Measurements from ENCODE around the gene TTL.
"Not testable (repeated sequence)": the region's sequence is repeated elsewhere in the genome, so short reads cannot be mapped to it uniquely, and the experiment has no call there.

Gene TTL

GRCh38 chr2:112474844-112475486 is 7.0 kb upstream of the TTL start:
- DNase-seq (ENCODE audit: low read depth in 4 of 4, low spot score in 1 of 4) = no peak

- DNase-seq (ENCODE audit: low read depth in 4 of 4, low spot score in 1 of 4) = no peak
These were observed 5.5 kb upstream of the TTL start for GRCh38 chr2:112476434-112476833.

GRCh38 chr2:112480530-112481049 is 1.4 kb upstream of the TTL start:
- DNase-seq (ENCODE audit: low read depth in 4 of 4, low spot score in 1 of 4) = no peak

- peak; percentile 60 to 74 (median 72) for DNase-seq (ENCODE audit: low read depth in 4 of 4, low spot score in 1 of 4)
These were observed 867 bp upstream of the TTL start for GRCh38 chr2:112481050-112481527.

GRCh38 chr2:112482309-112483041 is 519 bp downstream of the TTL start:
- DNase-seq (ENCODE audit: low read depth in 4 of 4, low spot score in 1 of 4) = peak in 2 of 4 experiments; percentile 17 to 25

- no peak for DNase-seq (ENCODE audit: low read depth in 4 of 4, low spot score in 1 of 4)
These were observed 1.1 kb downstream of the TTL start for GRCh38 chr2:112483042-112483473.

GRCh38 chr2:112483831-112484230 is 1.9 kb downstream of the TTL start:
- DNase-seq (ENCODE audit: low read depth in 4 of 4, low spot score in 1 of 4) = no peak

- no peak for DNase-seq (ENCODE audit: low read depth in 4 of 4, low spot score in 1 of 4)
These were observed 3.9 kb downstream of the TTL start for GRCh38 chr2:112485849-112486248.

GRCh38 chr2:112486895-112487294 is 4.9 kb downstream of the TTL start:
- DNase-seq (ENCODE audit: low read depth in 4 of 4, low spot score in 1 of 4) = no peak

- no peak for DNase-seq (ENCODE audit: low read depth in 4 of 4, low spot score in 1 of 4)
These were observed 5.5 kb downstream of the TTL start for GRCh38 chr2:112487444-112487961.

GRCh38 chr2:112488201-112488600 is 6.2 kb downstream of the TTL start:
- no peak for DNase-seq (ENCODE audit: low read depth in 4 of 4, low spot score in 1 of 4)

- no peak for DNase-seq (ENCODE audit: low read depth in 4 of 4, low spot score in 1 of 4)
These were observed 10.0 kb downstream of the TTL start for GRCh38 chr2:112491946-112492345.

GRCh38 chr2:112493048-112493447 is 11.1 kb downstream of the TTL start:
- no peak for DNase-seq (ENCODE audit: low read depth in 4 of 4, low spot score in 1 of 4)

- DNase-seq (ENCODE audit: low read depth in 4 of 4, low spot score in 1 of 4) = no peak
These were observed 12.1 kb downstream of the TTL start for GRCh38 chr2:112493858-112494648.

- no peak for DNase-seq (ENCODE audit: low read depth in 4 of 4, low spot score in 1 of 4)
These were observed 12.9 kb downstream of the TTL start for GRCh38 chr2:112494828-112495227.

- DNase-seq (ENCODE audit: low read depth in 4 of 4, low spot score in 1 of 4) = not testable (repeated sequence)
These were observed 13.9 kb downstream of the TTL start for GRCh38 chr2:112495878-112496277.

GRCh38 chr2:112500850-112501484 is 19.0 kb downstream of the TTL start:
- peak in 2 of 4 experiments; percentile 7 to 17 for DNase-seq (ENCODE audit: low read depth in 4 of 4, low spot score in 1 of 4)

- DNase-seq (ENCODE audit: low read depth in 4 of 4, low spot score in 1 of 4) = not testable (repeated sequence)
These were observed 27.5 kb downstream of the TTL start for GRCh38 chr2:112509239-112509998.

GRCh38 chr2:112516801-112517200 is 34.8 kb downstream of the TTL start:
- DNase-seq (ENCODE audit: low read depth in 4 of 4, low spot score in 1 of 4) = no peak

GRCh38 chr2:112518807-112519206 is 36.9 kb downstream of the TTL start:
- no peak for DNase-seq (ENCODE audit: low read depth in 4 of 4, low spot score in 1 of 4)

Data from stimulated activated CD4-positive, alpha-beta T cell treated with anti-CD3 and anti-CD28 coated beads, Interleukin-1b, Interleukin-23, amount 100 ng/mL, for 24 hours (primary cell).